ENCODE data around the gene IPO8.
A peak's percentile ranks its signal among the peaks of the same experiment; 100 is the strongest.

Gene IPO8

GRCh38 chr12:30695199-30696102, at the start of gene IPO8:
IPO8 (minus strand) TSS chr12:30695869; CDS start chr12:30695647, 222 bp downstream.
- peak; percentile 24 for DNase-seq

DNA sequence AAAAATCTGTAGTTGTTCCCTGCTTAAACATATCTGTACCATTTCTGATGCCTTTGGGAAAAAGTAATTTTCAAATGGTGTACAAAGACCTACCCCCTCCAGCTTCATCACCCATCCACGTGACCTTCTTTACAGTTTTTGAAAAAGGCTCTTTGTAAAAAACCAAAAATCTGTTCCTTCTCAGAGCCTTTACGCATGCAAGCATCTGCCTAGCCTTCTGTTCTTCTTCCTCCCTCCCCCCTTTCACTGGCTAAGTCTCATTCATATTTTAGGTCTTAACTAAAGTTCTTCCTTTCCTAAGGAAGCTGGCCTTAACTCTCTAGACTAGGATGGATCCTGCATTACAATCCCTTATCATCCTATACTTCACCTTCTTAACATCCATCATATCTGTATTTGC, 48.7 kb upstream of the IPO8 start:
- no peak for DNase-seq

GRCh38 chr12:30740274-30740673, 44.6 kb upstream of the IPO8 start:
- DNase-seq, result no peak

DNA sequence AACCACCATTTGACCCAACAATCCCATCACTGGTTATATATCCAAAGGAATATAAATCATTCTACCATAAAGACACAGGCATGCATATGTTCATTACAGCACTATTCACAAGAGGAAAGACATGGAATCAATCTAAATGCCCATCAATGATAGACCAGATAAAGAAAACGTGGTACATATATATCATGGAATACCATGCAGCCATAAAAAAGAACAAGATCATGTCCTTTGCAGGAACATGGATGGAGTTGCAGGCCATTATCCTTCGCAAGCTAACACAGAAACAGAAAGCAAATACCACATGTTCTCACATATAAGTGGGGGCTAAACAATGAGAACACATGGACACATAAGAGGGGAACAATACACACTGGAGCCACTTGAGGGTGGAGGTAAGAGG, 43.4 kb upstream of the IPO8 start:
- DNase-seq, result no peak

- no peak for DNase-seq
Observed at GRCh38 chr12:30732954-30733637, 37.4 kb upstream of the IPO8 start.

GRCh38 chr12:30730011-30730410, 34.3 kb upstream of the IPO8 start:
- DNase-seq, result no peak

DNA sequence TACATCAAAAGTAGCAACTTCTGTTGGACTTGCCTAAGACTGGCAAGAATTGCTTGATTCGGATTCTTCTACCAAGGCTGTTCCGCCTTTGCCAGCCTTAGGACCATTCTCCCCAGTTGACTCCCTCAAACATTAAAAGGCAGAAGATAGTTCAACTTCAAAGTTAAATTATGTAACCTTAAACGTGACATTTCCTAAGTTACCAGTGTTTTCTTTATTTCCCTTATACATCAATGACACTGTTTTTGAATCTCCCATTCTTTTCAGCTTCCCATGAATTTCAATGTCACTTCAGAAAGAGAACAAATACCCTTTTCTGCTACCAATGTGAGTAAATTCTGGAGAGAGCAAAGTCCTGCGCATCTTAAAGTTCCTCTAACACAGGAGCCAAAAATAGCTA, 33.9 kb upstream of the IPO8 start:
- DNase-seq, result no peak

- no peak for DNase-seq
Observed at GRCh38 chr12:30726647-30727046, 31.0 kb upstream of the IPO8 start.

- DNase-seq, result no peak
Observed at GRCh38 chr12:30725739-30726138, 30.1 kb upstream of the IPO8 start.

DNA sequence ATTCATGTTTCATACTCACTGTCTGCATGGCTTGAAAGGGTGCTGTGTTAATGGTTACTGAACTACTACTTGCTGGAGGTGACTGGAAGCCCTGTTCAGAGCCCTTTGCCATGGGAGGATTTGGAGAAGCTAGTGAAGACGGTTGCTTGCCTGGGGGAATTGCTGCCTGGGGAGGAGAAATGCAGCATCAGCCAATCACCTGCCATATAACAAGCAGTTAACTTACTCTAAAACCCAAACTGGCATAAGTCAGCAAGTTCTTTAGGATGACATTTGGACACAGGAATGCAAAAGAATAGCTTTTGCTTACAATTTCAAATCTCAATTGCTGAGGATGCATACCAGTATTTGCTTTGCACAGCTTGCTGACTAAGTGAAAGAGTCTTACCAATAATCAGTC, 23.4 kb upstream of the IPO8 start:
- no peak for DNase-seq

GRCh38 chr12:30707613-30708342, 12.1 kb upstream of the IPO8 start:
- DNase-seq, result no peak

DNA sequence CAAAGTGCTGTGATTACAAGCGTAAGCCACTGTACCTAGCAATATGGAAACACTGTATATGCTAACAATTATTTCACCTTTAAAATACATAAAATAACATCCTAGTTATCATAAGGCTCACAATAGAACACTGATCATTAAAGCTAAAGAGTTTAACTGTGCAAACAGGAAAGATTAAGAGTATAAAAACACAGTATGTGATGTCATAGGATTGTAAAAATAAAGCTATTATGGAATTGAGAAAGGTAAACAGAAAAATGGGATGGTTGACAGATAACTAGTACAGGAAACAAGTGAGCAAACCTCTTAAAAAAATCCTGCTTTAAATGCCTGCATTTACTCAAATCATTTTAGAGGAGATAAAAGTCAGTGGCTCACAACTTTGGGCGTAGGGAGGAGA, 10.8 kb upstream of the IPO8 start:
- no peak for DNase-seq

- DNase-seq, result no peak
Observed at GRCh38 chr12:30701056-30701455, 5.4 kb upstream of the IPO8 start.

DNA sequence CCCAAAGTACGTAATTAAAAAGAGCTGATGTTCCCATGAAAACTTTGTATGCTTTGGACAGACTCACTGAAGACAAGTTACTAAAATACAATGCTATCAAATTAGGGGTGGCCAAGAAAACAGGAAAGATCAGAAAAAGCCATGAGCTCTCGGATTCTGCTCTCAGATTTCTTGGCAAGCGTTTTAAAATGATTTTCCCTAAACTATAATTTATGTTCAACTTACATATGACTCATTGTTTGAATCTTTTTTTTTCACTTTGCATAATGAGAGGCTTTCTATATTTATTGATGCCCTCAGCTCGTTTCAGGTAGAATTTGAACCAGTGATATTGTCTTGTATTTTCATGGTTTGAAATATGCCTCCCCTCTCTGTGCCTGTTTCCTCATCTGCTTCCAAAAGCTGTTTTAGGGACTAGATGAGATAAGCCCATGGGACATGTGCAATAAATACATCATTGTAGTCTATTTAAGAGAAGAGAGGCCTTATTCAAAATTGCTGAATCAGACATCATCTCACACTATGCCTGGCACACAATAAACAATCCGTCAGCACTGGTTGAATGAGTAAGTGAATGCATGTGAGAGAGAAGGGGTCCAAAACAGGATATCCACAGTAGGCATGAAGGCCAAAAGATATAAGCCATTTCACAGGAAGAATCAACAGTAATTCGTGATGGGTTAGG, 4.7 kb upstream of the IPO8 start:
- no peak for DNase-seq

- no peak for DNase-seq
Observed at GRCh38 chr12:30698346-30698745, 2.7 kb upstream of the IPO8 start.

GRCh38 chr12:30696943-30697342, 1.3 kb upstream of the IPO8 start:
- no peak for DNase-seq

DNA sequence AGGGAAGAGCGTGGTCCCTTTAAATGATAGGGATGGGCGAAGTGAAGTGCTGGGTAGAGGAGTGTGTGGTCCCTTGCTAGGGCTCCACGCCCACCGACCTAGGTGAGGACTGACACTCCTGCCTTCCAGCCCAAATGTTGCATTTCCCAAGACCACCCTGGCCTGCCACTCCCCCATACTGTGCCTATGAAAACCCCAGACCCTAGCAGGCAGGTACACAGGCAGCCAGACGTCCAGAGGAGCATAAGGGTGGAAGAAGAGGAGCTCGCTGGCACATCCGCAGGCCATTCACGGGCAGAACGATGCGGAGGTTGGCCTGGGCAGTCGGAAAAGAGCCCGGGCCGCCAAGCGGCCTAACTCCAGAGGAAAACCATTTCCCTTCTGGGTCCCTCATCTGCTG, 817 bp upstream of the IPO8 start:
- DNase-seq, result no peak

GRCh38 chr12:30696103-30696408, 387 bp upstream of the IPO8 start:
- no peak for DNase-seq

DNA sequence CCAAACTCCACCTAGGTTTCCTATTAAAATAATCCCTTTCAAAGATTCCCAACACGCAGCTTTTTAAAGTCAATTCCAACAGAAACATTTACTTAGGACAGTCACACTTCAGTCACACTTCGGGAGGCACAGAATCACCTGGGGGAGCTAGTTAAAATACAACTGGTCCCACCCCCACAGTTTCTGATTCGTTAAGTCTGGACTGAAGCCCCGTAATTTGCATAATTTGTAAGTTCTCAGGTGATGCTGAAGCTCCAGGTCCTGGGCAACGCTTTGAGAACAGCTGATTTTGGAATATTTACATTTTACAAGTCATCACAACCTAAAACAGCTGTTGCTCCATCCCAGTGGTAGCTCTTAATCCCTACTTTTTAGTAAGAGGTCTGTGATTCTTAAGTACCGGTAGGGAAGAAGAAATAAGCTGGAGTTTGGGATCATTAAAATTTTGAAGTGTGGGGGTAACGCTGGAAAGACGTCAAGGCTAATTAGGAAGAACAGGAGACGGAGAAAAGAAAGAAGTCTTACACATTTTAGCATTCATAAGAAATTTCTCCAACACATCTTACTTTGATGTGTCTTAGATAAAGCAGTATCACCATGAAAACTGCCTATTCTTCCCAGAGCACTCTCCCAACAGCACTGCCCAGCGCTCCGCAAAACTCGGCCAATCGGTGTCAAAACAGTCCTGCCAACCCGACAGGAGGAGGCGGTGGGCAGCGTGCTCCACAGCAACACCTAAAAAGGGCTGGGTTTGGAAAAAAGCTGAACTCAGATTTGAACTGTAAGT, 1.1 kb downstream of the IPO8 start:
- DNase-seq, result no peak

- no peak for DNase-seq
Observed at GRCh38 chr12:30692470-30692869, 3.2 kb downstream of the IPO8 start.

GRCh38 chr12:30691122-30691879, 4.4 kb downstream of the IPO8 start:
- no peak for DNase-seq

All from KG1 (cell line).